22Rv1 (cell line): ENCODE results near the gene CYP4V2.

Source experiments
- CTCF ChIP-seq: fragments of 450-650 bp; IDR thresholded peaks from 2 replicates; pipeline ENCODE4 v1.5.1; 2017; ENCODE audit warnings: mild to moderate bottlenecking
- ZFX ChIP-seq: fragments of 450-650 bp; IDR thresholded peaks from 2 replicates; pipeline ENCODE4 v1.6.1; 2017; ENCODE audit warnings: antibody characterized with exemption, borderline replicate concordance

GRCh38 chr4:186192066-186192612 is 772 bp downstream of the CYP4V2 start:
- TF ChIP-seq CTCF: no peak
- no peak for TF ChIP-seq ZFX
